DMS79 (cell line): ENCODE data around the gene LMBR1.

Source experiments
- DNase-seq: peaks from one replicate; lab custom pipeline; 2025; lab: John Stamatoyannopoulos, UW

Gene LMBR1

DNA sequence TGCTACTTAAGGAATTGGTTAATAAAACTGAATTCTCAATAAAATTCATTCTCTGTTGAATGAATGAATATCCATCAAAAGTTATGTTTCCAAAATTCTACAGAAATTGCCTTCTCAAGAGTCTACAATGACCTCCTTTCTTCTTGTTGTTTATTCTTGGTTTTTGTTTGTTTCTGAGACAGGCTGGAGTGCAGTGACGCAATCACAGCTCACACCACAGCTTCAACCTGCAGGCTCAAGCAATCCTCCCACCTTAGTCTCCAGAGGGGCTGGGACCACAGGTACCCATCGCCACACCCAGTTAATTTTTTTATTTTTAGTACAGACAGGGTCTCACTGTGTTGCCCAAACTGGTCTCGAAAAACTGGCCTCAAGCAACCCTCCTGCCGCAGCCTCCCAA lies 97.6 kb downstream of the LMBR1 start:
- no peak for DNase-seq

DNA sequence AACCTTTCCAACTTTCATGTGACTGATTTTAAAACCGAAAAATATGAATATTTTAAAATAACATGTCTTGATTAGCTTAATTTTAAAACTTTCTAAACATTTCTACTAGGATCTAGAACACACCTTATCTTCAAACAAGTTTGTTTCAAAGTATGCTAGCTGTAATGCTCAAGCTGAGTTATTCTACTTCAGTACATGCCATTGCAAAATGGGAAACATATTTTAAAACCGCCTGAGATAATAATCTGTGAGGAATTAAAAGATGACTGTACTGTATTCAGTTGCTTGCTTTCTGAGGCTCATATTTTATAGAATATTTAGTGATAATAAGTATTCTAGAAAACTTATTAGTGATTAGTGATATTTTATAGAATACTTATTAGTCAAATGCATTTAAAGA lies 99.6 kb downstream of the LMBR1 start:
- no peak for DNase-seq

DNA sequence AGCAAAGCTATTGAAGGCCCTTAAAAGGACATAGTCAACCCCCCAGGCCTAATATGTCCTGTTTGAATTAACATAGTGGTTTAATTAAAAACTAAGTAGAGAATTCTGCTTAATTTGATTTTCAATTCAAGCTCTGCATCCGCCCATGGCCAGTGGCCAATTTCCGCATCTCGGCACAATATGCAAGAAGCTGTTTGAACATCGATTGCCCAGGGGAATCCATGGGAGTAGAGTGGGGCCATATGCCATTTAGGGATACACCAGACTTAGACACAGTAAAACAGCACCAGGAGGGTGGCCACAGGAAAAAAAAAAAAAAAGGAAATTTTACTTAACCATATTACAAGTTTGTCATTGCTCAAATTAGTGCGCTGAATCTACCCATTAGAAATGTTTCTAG lies 100.4 kb downstream of the LMBR1 start:
- DNase-seq = no peak

DNA sequence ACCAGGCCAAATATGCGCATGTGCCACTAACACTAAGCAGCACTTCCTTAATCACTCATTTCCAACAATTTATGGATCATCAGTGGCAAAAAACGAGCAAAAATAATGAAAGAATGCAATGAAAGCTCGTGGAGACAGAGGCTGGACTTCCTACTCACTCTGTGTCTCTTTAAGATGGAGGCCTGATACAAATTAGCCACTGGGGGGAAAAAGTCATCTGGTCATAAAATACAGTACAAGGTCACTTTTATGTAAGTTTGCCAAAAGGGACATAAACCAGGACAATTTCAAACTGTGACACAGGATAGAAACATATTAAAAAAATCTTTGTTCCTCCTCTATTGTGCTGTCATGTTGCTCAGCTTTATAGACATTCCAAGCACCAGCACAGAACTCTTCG lies 101.7 kb downstream of the LMBR1 start:
- no peak for DNase-seq

DNA sequence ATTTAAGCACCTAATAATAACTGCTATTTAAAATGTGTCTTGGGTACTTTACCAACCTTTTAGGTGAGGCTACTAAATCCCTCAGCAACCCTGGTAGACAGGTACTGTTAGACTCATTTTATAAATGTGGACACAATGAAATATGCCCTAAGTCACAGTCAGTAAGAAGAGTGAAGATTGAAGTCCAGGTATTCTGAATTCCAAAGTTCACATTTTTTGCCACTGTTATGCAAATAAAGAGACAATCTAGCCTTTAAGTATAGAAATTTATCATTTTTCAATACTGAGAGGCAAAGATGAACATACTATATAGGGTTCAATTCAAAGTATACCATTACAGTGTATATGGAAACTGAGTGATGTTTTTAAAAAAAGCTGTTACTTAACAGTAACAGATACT lies 102.7 kb downstream of the LMBR1 start:
- no peak for DNase-seq

DNA sequence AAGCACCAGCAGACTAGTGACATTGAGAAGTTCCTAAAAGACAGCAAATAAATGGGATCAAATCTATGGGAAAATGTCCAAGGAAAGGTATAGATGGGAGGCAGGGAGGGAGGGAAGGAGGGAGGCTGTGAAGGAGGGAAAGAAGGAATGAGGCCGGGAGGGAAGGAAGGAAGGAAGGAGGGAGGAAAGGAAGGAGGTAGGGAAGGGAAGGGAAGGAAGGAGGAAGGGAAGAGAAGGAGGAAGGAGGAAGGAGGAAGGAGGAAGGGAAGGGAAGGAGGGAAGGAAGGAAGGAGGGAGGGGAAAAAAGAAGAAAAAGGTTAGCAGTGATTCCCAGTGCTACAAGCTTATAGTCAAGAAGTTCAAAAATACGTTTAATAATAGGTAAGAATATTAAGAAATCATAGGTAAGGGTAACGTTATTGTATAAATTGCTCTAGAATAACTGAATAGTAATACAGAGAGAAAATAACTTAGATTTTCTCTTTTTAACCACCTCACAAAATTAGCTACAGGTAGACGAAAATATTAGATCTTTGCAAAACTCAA lies 106.9 kb downstream of the LMBR1 start:
- no peak for DNase-seq

DNA sequence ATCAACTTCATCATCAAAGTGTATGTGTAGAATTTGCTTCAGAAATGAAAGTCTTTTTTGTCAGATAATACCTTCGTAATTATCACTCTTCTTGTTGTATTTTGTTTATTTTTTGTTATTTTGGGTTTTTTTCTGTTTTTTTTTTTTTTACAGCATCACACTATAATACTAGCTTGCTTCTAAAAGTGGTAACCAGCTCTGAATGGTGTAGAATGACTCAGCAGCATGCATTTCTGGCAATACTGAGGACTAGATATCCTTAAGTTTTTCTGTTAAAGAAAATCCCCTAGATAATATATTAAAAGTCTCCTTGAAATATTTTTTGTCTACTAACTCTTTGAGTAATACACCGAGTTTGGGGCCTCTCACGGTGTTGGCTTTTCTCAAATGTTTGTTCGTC lies 109.1 kb downstream of the LMBR1 start:
- DNase-seq = no peak

DNA sequence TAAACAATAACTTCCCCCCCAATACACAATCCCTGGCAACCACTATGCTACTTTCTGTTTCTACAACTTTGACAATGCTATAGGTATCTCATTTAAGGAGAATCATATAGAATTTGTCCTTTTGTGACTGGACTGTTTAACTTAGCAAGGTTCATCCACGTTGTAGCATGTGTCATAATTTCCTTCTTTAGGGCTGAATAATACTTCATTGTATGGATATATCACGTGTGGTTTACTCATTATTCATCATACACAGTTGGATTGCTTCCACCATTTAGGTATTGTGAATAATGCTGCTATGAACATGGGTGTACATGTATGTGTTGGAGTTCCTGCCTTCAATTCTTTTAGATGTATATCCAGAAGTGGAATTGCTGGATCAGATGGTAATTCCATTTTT lies 111.0 kb downstream of the LMBR1 start:
- DNase-seq = no peak

DNA sequence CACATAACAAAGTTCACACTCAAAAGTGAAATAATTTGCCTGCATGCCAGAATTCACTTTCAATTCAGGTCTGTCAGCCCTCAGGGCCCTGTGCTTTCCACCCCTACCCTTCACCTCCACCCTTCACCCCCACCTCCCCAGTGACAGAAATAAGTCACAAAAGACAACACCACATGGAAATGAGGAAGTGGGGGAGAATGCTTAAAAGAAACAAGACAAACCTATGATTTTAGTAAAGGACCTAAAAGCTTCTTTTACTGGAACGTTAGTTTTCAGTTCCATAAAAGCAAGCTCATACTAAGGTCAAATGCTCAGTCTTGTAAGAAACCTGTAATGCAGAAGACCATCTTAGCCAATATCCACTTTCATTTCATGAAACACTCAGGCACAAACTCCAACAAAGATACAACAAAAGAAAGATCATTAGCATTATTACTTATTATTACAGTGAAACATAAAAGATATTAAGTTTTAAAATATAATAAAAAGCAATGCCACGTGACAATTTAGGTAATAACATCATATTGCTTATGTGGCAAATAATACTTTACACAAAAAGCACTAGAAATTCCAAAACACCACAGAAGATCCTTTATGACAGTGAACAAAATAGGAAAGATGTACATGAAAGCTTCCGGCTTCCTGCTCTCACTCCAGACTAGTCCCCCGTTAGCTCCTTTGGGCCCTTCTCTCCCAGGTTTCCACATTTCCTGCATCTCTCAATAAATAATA lies 112.1 kb downstream of the LMBR1 start:
- no peak for DNase-seq

DNA sequence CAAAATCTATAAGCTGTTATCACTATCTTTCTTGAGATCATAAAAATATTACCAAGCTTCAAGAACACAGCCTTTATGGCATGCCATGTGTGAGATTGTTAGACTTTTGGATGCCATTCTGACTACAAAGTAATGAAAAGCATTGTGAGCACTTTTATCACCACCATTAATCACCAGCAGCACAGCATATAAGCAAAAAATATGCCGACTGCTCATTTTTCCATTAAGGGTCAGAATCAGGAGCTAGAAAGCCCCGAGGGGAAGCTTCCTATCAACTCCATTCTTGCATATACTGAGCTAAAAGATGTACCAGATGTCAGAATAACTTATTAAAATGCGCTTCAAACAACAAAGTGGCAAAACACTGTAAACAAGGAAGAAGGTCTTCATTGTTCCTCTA lies 114.3 kb downstream of the LMBR1 start:
- DNase-seq = no peak

DNA sequence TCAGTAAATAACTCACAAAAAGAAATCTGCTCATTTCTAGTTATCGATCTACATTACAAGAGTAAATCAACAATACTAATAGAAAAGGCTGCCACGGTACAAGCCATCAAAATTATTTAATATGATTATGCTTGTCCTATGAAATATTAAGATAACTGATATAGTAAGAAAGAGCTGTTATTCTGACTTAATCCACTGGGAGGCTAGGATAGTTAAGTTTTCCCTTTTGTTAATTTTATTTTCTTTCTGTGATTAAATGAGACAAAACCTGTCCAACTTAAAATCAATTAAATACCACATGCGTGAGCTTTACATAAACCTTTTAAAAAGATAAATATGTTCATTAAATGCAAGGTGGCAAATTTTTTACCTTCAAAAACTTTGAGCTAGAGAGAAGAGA lies 114.8 kb downstream of the LMBR1 start:
- no peak for DNase-seq

DNA sequence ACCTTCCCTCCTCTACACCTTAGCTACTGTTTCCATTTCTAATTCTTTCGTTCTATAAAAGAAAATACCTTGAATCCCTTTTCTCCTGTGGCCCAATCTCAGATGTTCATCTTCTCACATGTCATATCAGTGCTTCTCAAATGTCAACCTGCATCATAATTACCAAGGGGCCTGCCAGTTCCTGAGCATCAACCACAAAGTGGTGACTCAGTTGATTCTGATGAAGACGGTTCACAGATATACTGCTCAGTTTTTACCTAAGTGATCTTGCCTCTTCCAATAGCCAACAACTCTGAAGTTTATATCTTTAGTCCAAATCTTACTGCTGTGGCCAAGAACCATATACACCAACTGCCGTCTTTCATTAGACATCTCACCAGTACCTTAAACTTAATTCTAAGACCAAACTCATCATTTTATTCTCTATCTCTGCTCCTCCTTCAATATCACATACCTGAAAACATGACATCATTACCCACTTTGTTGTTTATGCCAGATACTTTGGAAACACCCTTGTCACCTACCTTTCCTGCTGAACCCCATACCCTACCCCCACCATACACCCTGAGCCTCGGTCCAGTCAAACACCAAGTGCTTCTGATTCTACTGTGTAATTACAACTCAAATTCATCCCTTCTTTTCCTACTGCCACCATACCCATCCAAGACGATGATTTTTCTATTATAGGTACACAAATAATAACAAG lies 115.5 kb downstream of the LMBR1 start:
- no peak for DNase-seq

DNA sequence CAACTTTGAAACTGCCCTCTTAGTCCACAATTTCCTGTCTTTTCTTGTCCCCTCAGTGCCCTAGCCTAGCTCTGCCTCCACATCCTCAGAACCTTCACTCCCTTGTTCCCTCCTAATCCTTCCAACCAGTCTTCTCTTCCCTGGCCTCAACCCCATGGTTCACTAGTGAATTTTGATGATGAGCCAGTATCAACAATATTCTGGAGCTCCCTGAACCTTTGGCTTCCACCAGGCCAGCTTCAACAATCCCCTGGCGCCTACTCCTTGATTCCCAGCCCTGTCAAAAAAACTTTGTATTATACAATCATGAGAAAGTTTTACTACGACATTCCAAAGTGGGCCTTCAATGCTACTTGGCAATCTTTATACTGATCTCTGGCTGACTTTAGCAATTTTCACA lies 116.5 kb downstream of the LMBR1 start:
- DNase-seq = no peak

DNA sequence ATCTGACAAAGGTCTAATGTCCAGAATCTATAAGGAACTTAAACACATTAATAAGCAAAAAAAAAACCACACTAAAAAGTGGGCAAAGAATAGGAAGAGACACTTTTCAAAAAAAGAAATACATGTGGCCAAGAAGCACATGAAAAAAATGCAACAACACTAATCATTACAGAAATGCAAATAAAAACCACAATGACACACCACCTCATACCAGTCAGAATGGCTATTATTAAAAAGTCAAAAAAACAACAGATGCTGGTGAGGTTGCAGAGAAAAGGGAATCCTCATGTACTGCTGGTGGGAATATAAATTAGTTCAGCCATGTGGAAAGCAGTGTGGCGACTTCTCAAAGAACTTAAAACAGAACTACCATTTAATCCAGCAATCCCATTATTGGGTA lies 119.0 kb downstream of the LMBR1 start:
- no peak for DNase-seq

DNA sequence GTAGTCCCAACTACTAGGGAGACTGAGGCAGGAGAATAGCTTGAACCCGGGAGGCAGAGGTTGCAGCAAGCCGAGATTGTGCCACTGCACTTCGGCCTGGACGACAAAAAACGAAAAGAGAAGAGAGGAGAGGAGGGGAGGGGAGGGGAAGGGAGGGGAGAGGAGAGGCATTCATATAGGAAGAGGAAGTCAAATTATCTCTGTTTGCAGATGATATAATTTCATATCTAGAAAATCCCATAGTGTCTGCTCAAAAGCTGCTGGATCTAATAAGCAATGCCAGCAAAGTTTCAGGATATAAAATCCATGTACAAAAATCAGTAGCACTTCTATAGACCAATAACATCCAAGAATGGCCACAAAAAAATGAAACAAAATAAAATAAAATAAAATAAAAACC lies 120.3 kb downstream of the LMBR1 start:
- no peak for DNase-seq

DNA sequence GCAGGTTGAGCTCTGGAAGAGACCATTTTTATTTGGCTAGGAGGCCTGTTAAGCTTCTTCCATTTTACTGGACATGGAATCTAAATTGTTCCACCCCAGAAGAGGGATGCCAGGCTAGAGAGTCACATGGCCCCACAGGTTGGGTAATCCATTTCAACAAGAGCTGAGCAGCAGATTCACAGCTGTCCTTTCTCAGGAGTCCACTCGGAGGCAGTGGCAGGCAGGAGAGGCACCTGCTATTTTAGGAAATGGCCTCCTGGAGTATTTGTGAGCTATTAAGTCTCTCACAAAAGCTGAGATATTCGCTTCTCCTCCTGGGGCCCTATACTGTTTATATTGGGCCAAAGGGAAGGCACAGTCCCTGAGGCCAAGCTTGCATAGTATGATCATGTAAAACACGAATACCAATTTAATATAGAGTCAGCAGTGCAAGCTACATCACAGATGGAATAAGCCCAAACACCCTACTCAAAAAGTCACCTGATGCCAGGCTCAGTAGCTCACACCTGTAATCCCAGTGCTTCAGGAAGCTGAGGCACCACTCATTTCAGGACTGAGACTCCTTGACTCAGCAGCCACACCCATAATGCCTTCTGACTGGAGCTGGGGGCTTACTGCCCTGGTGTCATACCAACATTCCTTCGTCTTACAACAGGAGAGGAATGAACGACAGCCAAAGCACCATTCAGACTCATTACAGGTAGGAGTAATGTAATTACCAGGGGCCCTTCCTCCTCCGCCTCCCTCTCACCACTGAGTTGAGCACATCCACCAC lies 124.1 kb downstream of the LMBR1 start:
- no peak for DNase-seq

DNA sequence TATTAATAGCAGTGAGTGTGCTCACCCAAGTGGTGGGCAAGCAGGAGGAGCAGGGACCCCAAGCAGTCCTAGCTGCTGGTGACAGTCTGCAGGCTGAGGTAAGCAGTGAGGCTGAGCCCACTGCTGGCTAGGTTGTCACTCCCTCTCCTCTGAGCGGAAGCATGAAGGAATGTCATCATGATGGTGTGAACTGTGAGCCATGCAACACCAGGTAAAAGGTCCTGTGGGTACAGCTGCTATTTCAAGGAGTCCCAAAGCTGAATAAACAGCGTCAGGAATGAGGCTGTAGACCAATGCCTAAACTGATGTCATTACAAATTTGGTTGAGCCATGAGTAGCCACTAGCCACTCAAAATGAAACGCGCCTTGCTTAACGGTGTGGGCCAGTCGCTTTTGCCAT lies 126.3 kb downstream of the LMBR1 start:
- DNase-seq = no peak

DNA sequence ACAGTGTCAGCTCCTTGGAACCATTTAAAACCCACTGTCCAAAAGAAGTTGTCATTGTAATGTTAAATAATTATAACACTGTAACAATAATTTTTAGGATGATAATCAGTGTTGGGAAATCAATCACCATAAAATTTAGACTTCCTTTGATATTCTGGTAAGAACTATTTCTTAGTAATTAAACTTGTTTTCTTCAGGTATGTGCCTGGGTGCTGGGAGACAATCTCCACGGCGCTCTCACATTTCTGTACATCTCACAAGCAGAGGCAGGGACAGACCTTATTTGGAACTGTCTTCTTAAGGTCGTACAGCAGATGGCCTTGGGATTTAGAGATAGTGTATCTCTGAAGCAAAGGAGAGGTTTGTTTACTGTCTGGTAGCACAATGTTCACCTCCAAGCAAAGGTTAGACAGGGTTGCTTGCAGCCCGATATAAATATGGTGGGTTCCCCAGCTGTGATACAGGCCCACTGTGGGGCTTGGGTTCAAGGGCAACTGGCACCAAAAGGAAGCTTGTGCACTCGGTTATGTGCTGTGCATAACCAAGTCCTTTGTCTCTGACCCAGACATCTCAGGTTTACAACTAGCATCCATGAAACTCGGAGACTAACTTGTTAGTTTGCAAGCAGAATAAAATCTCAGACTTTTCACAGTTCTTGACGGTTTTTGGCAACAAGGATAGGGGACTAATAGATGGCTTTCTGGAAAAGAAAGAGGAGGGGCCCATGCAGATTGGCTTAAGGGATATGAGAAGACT lies 126.9 kb downstream of the LMBR1 start:
- DNase-seq = no peak

DNA sequence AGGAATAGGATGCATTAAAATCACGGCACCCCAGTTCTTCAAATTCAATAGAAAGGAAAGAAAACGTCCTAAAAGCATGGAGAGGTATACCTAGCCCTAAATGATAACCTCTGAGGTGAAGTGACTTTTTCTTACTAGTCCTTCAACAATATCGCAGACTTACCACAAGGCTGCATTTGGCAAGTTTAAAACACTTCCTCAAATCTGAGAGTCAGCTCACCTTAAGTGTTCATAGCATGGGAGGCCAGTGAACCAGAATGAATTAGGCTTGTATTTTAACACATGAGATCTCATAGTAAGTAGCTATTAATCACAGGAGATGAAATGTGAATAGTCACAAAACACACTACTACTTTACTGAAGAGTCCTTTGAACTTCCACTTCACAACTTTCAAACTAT lies 128.2 kb downstream of the LMBR1 start:
- DNase-seq = no peak

DNA sequence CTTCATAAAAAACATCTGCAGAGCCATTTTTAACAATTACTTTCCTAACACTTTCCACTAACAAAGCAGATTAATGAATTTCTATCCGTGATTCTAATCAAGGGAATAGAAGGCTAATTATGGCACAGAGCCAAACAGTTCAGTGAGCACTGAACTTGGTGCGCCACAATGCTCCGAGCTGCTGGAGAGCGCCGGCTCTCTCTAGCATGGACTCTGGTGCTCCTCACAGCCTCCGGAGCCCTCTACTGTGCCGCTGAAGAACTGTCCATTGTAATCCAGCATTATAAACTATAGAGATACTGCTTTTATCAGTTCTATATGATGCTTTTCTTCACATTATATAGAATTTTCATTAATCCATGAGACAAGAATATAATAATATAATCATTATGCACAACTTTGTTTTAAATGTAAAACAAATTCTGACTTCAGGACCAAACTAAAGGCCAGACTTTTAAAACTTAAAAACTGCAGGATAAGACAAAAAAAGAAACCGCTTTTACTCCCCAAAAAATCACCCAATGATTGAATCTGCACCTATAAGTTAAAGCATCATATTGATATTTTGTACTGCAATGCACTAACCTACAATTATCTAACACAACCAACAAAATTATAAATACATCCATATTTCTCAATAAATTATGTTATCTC lies 128.8 kb downstream of the LMBR1 start:
- DNase-seq = no peak

DNA sequence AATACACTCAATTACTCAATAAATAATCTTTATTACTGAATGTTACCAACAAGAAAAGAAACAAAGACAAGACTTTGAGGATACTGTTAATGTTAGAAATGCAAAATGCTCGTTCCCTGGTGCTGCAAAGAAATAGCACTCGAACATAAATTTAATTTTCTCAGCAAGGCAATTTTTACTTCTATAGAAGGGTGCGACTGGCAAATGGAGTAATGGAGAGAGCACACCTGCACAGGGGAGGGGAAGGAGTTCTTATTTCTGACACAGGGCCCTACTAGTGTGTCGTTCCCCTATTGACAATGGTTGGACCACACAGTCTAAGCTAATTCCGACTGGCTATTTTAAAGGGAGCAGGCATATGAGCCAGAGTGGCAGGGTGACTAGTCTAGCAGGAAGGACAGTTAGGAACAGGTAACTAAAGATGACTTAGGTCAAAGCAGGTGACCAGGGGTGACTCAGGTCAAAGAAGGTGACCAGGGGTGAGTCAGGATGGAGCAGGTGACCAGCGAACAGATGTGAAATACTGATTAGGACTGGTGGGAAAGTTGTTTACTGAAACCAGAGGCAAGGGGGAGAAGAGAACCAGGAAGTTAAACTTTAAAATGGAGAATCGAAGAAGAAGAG lies 133.3 kb downstream of the LMBR1 start:
- DNase-seq = no peak
